ENCODE results near the gene SMARCD1.

The SMARCD1 gene

DNA sequence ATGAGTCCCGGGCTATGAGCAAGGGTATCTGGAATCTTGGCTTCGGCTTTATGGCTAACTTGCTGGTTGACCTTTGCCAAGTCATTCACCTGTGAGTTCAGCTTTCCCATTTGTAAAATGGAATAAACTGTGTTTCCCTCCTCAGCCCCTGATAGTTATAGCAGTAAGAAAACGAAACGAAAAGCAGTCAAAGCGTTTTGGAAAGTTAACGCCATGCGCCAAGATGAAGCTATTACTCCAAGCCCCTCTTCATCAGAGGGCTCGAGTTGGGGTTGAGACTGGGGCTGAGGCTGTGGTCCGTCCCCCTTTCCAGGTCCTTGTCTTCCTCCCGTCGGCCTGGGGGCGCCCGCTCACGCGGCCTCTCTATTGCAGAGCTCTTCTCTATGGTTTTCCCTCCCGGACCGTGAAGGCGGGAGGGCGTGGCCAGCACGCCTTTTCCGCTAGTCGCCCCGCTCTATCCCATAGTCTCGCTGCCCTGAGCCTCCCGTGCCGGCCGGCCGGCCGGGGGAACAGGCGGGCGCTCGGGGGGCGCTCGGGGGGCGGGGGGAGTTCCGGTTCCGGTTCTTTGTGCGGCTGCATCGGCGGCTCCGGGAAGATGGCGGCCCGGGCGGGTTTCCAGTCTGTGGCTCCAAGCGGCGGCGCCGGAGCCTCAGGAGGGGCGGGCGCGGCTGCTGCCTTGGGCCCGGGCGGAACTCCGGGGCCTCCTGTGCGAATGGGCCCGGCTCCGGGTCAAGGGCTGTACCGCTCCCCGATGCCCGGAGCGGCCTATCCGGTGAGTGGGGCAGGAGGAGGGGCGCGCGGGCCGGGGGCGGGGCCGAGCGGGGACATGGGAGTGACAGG, at the start of gene SMARCD1:
Gene SMARCD1 (plus strand): TSS at position 568 of the 840 bp plus-strand sequence. CDS start 28 bp downstream, at position 596.
- peak; percentile 87 to 98 (median 96) for DNase-seq
- intact Hi-C loops (cut with DNase I): no loop called here

DNA sequence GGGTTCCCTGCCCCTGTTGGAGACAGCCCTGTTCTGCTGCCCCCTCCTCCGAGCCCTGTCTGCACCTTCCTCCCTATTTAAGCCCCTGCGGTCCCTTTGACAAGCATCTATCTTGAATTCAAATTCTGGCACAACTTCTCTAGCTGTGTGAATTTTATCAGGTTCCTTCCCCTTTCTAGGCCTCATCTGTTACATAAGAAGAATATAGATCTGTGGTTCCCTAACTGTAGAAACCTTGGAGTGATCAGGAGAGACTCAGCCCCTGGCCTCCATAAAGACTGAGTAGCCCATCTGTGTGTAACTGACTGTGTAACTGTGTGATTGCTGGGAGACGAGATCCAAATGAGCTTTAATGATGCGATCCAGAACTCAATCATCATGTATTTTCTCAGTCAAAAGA, 46.8 kb upstream of the SMARCD1 start:
- DNase-seq: peak in 2 of 42 donors; percentile 2 to 3
- intact Hi-C loops (cut with DNase I): no loop called here

- peak; percentile 76 to 98 (median 94) for DNase-seq
- intact Hi-C loops (cut with DNase I): no loop called here
Measured at GRCh38 chr12:50039151-50039835, 45.8 kb upstream of the SMARCD1 start.

DNA sequence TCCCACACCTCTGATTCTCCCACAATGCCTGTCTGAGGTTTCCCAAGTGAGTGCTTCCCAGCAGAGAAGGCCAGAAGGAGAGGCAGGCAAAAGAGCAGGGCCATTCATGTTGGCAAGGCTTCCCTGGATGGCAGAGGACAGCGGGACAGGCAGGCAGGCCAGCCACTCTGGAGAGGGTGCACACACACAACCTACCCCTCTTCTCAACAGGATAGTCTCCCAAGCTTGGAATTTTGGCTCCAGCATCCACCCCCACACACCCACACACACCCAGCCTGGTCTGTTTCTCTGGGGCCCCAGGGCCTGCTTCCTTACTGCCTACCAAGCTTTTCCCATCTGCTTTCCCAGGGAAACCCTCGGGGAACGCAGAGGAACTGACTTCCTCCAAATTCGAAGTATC, 44.5 kb upstream of the SMARCD1 start:
- peak in 2 of 42 donors; percentile 7 to 10 for DNase-seq
- intact Hi-C loops (cut with DNase I): no loop called here

- DNase-seq: peak in 2 of 42 donors; percentile 2 to 25
- intact Hi-C loops (cut with DNase I): no loop called here
Measured at GRCh38 chr12:50041062-50041860, 43.9 kb upstream of the SMARCD1 start.

DNA sequence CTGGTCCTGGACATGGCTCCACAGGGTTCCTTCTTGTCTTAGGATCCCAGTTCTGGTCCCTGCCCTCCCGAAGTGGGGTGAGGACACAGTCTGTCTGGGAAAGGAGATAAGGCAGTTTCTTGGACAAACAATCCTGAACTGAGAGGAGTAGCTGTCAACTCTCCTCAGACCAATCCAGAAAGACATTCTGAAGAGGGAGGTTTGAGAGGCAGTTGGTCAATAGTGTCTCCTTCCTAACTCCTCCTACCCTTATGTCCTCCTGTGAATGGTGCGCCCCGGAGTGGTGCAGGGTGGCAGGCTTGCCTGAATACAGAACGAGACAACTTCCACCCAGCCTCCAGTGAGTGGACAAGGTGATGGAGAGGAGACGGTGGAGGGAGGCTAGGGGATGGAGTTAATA, 43.2 kb upstream of the SMARCD1 start:
- intact Hi-C loops (cut with DNase I): no loop called here

GRCh38 chr12:50042693-50043092, 42.4 kb upstream of the SMARCD1 start:
- DNase-seq: no peak
- intact Hi-C loops (cut with DNase I): no loop called here

More for the DNA sequence above, 43.2 kb upstream of the SMARCD1 start:
- DNase-seq: peak in 2 of 42 donors; percentile 5 to 35

GRCh38 chr12:50043308-50043707, 41.8 kb upstream of the SMARCD1 start:
- no peak for DNase-seq
- intact Hi-C loops (cut with DNase I): no loop called here

DNA sequence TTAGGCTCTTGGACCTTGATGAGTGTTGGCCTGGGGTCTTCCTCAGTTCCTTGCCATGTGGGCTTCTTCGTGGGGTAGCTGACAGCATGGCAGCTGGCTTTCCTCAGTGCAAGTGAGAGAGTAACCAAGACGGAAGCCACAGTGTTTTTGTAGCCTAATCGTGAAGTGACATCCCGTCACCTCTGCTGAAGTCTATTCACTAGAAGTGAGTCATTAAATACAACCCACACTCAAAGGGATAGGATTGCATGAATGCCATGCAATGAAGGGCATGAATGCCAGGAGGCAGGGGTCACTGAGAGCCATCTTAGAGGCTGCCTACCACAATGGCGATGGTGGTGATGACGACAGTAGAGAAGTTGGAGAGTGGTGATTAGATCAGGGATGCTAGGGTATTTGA, 41.3 kb upstream of the SMARCD1 start:
- intact Hi-C loops (cut with DNase I): no loop called here
- DNase-seq: peak in 2 of 42 donors; percentile 11 to 13

DNA sequence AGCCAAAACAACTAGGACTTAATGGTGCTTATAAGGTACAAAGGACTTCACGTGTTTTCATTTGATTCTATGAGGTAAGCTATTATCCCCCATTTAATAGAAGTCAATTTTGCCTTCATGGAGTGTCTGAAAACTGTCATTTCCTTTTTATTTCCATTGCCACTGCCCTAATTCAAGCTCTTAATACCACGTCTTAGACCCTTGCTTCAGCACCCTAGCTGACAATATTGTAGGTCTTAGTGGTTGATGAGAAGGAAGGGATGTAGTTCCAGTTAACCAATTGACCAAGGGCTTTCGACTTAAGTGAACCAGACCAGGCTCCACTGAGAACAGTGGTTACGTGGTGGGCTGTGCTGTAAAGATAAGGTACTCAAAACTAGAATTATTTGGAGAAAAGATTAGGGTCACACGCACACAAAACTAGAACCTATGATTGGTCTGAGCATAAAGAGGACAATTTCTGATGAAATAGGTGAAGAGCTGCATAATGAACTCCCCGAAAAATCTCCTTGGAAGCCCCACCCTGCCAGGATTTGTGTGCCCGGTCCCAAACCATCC, 37.4 kb upstream of the SMARCD1 start:
- no peak for DNase-seq
- intact Hi-C loops (cut with DNase I): no loop called here

GRCh38 chr12:50049254-50050118, 35.7 kb upstream of the SMARCD1 start:
- intact Hi-C loops (cut with DNase I): no loop called here
- DNase-seq: no peak

DNA sequence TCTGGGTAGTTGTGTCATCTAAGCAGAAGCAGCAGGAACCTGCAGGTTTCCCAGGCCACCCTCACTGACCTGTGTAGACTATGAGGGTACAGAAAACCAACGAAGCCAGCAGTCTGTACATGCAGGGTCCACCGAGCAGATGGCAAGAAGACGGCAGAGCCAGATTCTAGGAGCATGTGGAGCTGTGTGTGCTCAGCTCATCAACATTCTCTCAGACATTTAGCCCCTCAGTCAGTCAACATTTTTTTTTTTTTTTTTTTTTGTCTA, 35.1 kb upstream of the SMARCD1 start:
- no peak for DNase-seq
- intact Hi-C loops (cut with DNase I): no loop called here

DNA sequence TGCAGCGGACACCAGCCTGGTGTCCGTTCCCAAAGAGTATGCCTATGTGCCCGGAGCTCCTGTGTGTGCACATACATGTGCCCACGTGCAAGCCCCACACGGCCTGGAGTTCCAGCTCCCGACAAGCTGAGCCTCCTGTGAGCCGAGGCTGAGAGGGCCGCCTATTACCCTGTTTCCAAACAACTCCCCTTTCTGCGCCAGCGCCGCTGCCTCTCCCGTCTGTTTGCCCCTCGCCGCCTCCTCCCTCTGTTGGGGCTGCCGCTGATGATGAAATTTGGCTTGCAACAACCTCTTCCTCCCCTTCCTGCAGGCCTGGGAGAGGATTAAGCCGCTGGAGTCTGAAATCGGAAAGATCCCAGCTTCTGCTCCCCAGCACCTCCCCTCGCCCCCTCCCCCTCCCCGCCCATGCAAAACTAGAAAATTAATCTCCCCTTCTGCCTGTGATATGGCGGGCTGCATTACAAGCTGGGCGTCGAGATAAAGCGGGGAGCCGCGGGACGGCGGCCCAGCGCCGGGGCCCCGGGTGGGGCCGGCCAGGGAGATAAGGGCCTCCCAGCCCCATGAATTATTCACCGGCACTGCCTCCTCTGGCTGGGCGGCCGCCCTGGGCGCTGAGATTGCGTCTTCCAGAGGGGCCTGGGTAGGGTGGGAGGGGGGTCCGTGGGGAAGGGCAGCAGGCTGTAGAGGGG, 34.6 kb upstream of the SMARCD1 start:
- intact Hi-C loops (cut with DNase I): no loop called here
- DNase-seq: peak in 23 of 42 donors; percentile 24 to 69 (median 48)

DNA sequence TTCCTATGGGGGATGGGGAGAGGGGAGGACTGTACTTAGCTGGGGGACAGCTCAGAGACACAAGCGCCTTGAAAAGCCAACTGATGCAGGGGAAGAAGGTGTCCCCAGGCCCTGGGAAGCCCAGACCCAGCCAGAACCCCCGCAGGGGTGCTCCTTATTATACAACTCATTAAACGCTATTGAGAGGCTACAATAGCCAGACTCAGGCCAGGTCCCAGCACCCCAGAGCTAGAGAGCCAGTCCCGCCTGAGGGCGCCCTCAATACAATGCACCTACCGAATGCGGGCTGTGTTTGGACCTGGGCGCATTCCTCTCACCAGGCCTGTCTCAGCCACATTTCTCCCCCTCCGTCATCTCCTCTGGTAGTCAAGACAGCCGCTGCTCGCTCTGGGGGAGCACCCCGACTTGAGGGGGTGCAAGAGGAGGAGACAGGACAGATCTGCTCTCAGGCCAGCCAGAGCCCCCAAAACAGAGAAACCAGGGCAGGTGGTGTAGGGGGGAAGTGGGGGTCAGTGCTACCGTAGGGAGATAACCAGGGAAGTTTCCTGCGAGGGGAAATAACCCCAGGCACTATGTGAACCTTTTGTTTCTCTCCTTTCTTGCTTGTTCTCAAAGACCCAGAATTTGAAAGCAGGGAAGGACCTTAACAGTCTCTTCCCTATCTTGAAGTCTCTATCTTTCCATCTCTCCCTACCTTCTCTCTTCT, 33.9 kb upstream of the SMARCD1 start:
- DNase-seq: peak in 1 of 42 donors; percentile 30
- intact Hi-C loops (cut with DNase I): no loop called here

DNA sequence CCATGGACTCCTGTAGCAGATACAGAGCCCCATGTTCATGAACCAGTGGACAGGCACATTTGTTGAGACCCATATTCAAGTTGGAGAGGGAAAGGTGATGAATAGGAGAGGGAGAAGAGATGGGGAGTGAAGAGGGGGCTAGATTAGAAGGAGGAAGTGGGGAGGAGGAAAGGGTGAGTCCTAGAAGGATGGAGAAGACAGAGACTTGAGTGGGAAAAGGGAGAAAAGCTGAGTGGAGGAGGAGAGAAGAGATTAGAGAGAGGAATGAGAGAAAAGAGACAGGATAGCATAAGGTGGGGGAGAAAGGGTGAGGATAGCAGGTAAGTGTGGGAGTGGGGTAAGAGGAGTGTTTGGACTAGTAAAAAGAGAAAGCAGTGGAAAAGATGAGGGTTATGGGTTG, 32.6 kb upstream of the SMARCD1 start:
- intact Hi-C loops (cut with DNase I): no loop called here
- no peak for DNase-seq

- intact Hi-C loops (cut with DNase I): no loop called here
- no peak for DNase-seq
Measured at GRCh38 chr12:50052964-50053363, 32.2 kb upstream of the SMARCD1 start.

- intact Hi-C loops (cut with DNase I): no loop called here
- no peak for DNase-seq
Measured at GRCh38 chr12:50053583-50053982, 31.6 kb upstream of the SMARCD1 start.

Data from head of caudate nucleus (tissue), 42 donors.